NT2/D1 (cell line): ENCODE data around the gene EXOSC5.

ENCODE experiments used
- DNase-seq: peaks from one replicate; pipeline ENCODE4 v3.0.0-alpha.2; 2011; ENCODE audit warnings: low read depth, low spot score
- H3K27me3 ChIP-seq: 2 replicates; pipeline ENCODE4 v1.6.0; 2011; ENCODE audit warnings: mild to moderate bottlenecking; ENCODE audit not compliant: insufficient read length, insufficient read depth
- H3K36me3 ChIP-seq: 2 replicates; pipeline ENCODE4 v1.6.1; 2011; ENCODE audit warnings: mild to moderate bottlenecking, low read length, mixed read lengths; ENCODE audit not compliant: insufficient read depth, insufficient read length
- H3K4me1 ChIP-seq: 2 replicates; pipeline ENCODE4 v1.5.1; 2011; ENCODE audit not compliant: insufficient read depth, insufficient read length
- H3K4me3 ChIP-seq: 2 replicates; pipeline ENCODE4 v1.5.1; 2011; ENCODE audit warnings: low read depth; ENCODE audit not compliant: insufficient read length
- H3K9ac ChIP-seq: 2 replicates; pipeline ENCODE4 v1.6.0; 2011; ENCODE audit warnings: low read depth; ENCODE audit not compliant: insufficient read length
- H3K9me3 ChIP-seq: 2 replicates; pipeline ENCODE4 v1.5.1; 2011; ENCODE audit warnings: mild to moderate bottlenecking, low read length; ENCODE audit not compliant: insufficient read depth
- SUZ12 ChIP-seq: IDR thresholded peaks from 2 replicates; pipeline ENCODE4 v1.6.1; 2011; ENCODE audit not compliant: insufficient read length, insufficient read depth; ENCODE audit errors: extremely low read depth
- YY1 ChIP-seq: IDR thresholded peaks from 2 replicates; pipeline ENCODE4 v1.6.1; 2011; ENCODE audit not compliant: insufficient read length, insufficient read depth
- ZNF274 ChIP-seq: IDR thresholded peaks from 2 replicates; pipeline ENCODE4 v1.6.1; 2011; ENCODE audit warnings: mild to moderate bottlenecking, low read depth, low read length

EXOSC5 gene

GRCh38 chr19:41425174-41426115 lies 28.3 kb upstream of the EXOSC5 start:
- Histone ChIP-seq H3K27me3 (no peaks in the 10 kb centered on the region), H3K9me3 (no peaks in the 10 kb centered on the region), H3K4me1 (peaks cover 6% of the 10 kb centered on the region), H3K9ac (no peak overlapping the region), H3K4me3 (no peak overlapping the region), H3K36me3 (peaks cover 31% of the 10 kb centered on the region)
- TF ChIP-seq SUZ12 (no peak), YY1 (no peak), ZNF274 (no peak)
- no peak for DNase-seq

- Histone ChIP-seq H3K36me3 (peaks cover 31% of the 10 kb centered on the region), H3K27me3 (no peaks in the 10 kb centered on the region), H3K4me1 (peaks cover 6% of the 10 kb centered on the region), H3K9me3 (no peaks in the 10 kb centered on the region), H3K9ac (no peak overlapping the region), H3K4me3 (no peak overlapping the region)
- no peak for DNase-seq
- TF ChIP-seq ZNF274 = no peak
- TF ChIP-seq SUZ12 = no peak
- no peak for TF ChIP-seq YY1
Observed at GRCh38 chr19:41424335-41425173, 27.4 kb upstream of the EXOSC5 start.

GRCh38 chr19:41422955-41423354 lies 25.8 kb upstream of the EXOSC5 start:
- DNase-seq = no peak
- no peaks in the 10 kb centered on the region for H3K9me3 ChIP-seq
- H3K9ac ChIP-seq = no peak overlapping the region
- H3K4me3 ChIP-seq = no peak overlapping the region
- H3K4me1 ChIP-seq = peaks cover 6% of the 10 kb centered on the region
- no peaks in the 10 kb centered on the region for H3K27me3 ChIP-seq
- TF ChIP-seq YY1 = no peak
- no peak for TF ChIP-seq SUZ12
- TF ChIP-seq ZNF274 = no peak
- H3K36me3 ChIP-seq = peaks cover 32% of the 10 kb centered on the region

- H3K27me3 ChIP-seq = no peaks in the 10 kb centered on the region
- no peak overlapping the region for H3K4me3 ChIP-seq
- TF ChIP-seq YY1 (no peak), ZNF274 (no peak), SUZ12 (no peak)
- peaks cover 6% of the 10 kb centered on the region for H3K4me1 ChIP-seq
- no peaks in the 10 kb centered on the region for H3K9me3 ChIP-seq
- no peak overlapping the region for H3K9ac ChIP-seq
- H3K36me3 ChIP-seq = peaks cover 32% of the 10 kb centered on the region
- no peak for DNase-seq
Observed at GRCh38 chr19:41422456-41422855, 25.3 kb upstream of the EXOSC5 start.

GRCh38 chr19:41421973-41422372 lies 24.8 kb upstream of the EXOSC5 start:
- no peak overlapping the region for H3K4me3 ChIP-seq
- H3K9me3 ChIP-seq = no peaks in the 10 kb centered on the region
- no peak overlapping the region for H3K9ac ChIP-seq
- no peak for TF ChIP-seq ZNF274
- peaks cover 6% of the 10 kb centered on the region for H3K4me1 ChIP-seq
- DNase-seq = no peak
- no peaks in the 10 kb centered on the region for H3K27me3 ChIP-seq
- H3K36me3 ChIP-seq = peaks cover 34% of the 10 kb centered on the region

- H3K27me3 ChIP-seq = no peaks in the 10 kb centered on the region
- peaks cover 3% of the 10 kb centered on the region for H3K4me1 ChIP-seq
- peaks cover 34% of the 10 kb centered on the region for H3K36me3 ChIP-seq
- H3K9ac ChIP-seq = no peak overlapping the region
- H3K4me3 ChIP-seq = no peak overlapping the region
- DNase-seq = no peak
- no peaks in the 10 kb centered on the region for H3K9me3 ChIP-seq
- no peak for TF ChIP-seq YY1
- TF ChIP-seq ZNF274 = no peak
- no peak for TF ChIP-seq SUZ12
Observed at GRCh38 chr19:41421314-41421713, 24.2 kb upstream of the EXOSC5 start.

GRCh38 chr19:41420101-41420880 lies 23.1 kb upstream of the EXOSC5 start:
- Histone ChIP-seq H3K4me1 (no peaks in the 10 kb centered on the region), H3K27me3 (no peaks in the 10 kb centered on the region), H3K36me3 (peaks cover 31% of the 10 kb centered on the region), H3K9ac (no peak overlapping the region), H3K4me3 (no peak overlapping the region), H3K9me3 (no peaks in the 10 kb centered on the region)
- TF ChIP-seq SUZ12 = no peak
- TF ChIP-seq ZNF274 = no peak
- TF ChIP-seq YY1 = no peak
- no peak for DNase-seq
